SK-MEL-5 (cell line): ENCODE measurements around the gene FSD2. TPM values are rescaled to one million over a fixed set of nuclear protein-coding genes. Genes with fewer than 3 reads are reported as not detected.
"Not testable (repeated sequence)": the region's sequence is repeated elsewhere in the genome, so short reads cannot be mapped to it uniquely, and the experiment has no call there.

Experiments
- DNase-seq: peaks from one replicate; pipeline ENCODE4 v3.0.0-alpha.2; 2016; ENCODE audit warnings: low read depth, low spot score
- in situ Hi-C: cut with HindIII; loops from 2 replicates; pipeline ENCODE4 v1.10.0; 2016; ENCODE audit warnings: low sequenced_read_pairs, high pct_unique_total_duplicates, low pct_unique_long_range_greater_than_20kb
- total RNA-seq: library from RNA; depleted of rRNA; stranded (reverse); fragments of >200 nt; shearing (Covaris generic); gene quantifications from 2 replicates; pipeline ENCODE4 v1.2.3, GENCODE V29; 2014

Gene FSD2
- total RNA-seq, 1 experiment from 2014 or later, result not detected

DNA sequence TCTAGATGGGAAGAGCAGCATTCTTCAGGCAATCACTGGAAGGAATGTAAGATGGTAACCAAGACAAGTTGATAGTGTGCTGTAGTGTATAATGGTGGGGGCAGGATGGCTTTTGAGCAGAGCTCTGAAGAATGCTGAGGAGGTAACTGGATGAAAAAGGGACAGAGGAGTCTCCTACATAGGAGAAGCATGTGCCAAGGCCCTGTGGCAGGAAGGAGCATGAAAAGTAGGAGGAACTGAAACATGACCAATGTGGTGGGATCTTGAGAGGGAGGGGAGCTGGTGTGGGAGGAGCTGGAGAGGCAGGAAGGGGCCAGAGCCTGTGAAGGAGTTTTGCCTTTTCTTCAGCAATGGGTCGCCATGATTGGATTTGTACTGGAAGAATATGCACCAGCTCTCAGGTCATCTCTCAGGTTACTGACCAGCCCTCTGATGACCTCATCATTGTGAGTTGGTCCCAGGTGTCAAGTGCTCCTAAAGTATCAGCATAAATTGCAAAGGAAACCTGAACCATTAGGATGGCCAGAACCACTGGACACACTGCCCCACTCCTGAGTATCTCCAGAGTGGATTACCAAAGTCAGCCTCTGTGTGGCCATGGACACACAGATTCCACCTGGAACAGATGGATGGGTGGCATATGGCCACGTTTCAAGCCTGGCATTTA lies 38.6 kb downstream of the FSD2 start:
- in situ Hi-C loops, result no loop called here
- DNase-seq, result no peak

- in situ Hi-C loops, DNase-seq: not testable (repeated sequence)
Observed at GRCh38 chr15:82766201-82766600, 39.7 kb downstream of the FSD2 start.

GRCh38 chr15:82764740-82765139 lies 41.1 kb downstream of the FSD2 start:
- DNase-seq, result no peak
- in situ Hi-C loops, result no loop called here

DNA sequence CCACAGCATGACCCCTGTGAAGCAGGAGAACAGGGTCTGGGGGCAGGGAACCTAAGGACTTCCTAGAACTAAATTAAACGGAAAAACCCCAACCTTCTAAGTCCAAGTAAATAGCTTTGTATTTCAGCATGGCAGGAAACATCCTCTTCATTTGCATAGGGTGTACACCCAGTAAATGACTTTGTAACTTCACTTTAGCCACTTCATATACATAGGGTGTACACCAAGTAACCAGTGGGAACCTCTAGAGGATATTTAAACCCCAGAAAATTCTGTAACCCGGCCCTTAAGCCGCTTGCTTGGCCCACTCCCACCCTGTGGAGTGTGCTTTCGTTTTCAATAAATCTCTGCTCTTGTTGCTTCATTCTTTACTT lies 41.8 kb downstream of the FSD2 start:
- DNase-seq, result no peak
- in situ Hi-C loops, result no loop called here

- in situ Hi-C loops, result no loop called here
- DNase-seq, result no peak
Observed at GRCh38 chr15:82763361-82764116, 42.3 kb downstream of the FSD2 start.

- in situ Hi-C loops, result no loop called here
Observed at GRCh38 chr15:82751308-82751707, 54.6 kb downstream of the FSD2 start.

DNA sequence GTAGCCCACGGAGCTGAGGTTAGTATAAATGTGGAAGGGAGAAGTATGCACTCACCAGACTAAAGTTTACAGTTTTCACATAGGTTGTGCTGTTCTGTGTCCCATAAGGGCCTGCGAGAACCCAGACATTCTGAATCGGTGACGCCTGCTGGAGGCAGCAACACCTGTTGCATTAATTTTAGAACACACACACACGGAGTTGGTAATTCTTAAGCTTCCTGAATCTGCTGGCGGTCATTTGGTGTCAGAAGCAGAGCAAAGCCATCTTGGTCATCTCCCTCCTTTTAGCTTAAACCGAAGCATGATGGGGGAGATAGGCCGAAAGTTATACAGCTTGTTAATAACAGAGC lies 55.1 kb downstream of the FSD2 start:
- no peak for DNase-seq
- in situ Hi-C loops, result no loop called here

More at GRCh38 chr15:82751308-82751707, 54.6 kb downstream of the FSD2 start:
- no peak for DNase-seq

- in situ Hi-C loops, result no loop called here
- DNase-seq, result peak; percentile 97
Observed at GRCh38 chr15:82749951-82750830, 55.7 kb downstream of the FSD2 start.

DNA sequence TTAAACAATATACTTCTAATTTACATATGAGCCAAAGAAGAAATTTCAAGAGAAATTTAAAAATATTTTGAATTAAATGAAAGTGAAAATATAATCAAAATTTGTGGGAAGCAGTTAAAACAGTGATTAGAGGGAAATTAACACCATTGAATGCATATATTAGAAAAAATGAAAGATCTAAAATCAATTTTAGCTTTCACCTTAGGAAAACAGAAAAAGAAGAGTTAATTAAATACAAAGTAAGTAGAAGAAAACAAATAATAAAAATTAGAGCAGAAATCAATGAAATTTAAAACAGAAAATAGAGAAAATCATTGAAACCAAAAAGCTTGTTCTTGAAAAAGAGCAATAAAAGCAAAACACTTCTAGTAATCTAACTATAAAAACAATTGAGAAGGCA lies 57.6 kb downstream of the FSD2 start:
- in situ Hi-C loops, result no loop called here

GRCh38 chr15:82743810-82744209 lies 62.1 kb downstream of the FSD2 start:
- in situ Hi-C loops, result no loop called here
- DNase-seq, result no peak

More for the DNA sequence above, 57.6 kb downstream of the FSD2 start:
- no peak for DNase-seq

GRCh38 chr15:82742134-82742533 lies 63.7 kb downstream of the FSD2 start:
- no peak for DNase-seq
- in situ Hi-C loops, result no loop called here

DNA sequence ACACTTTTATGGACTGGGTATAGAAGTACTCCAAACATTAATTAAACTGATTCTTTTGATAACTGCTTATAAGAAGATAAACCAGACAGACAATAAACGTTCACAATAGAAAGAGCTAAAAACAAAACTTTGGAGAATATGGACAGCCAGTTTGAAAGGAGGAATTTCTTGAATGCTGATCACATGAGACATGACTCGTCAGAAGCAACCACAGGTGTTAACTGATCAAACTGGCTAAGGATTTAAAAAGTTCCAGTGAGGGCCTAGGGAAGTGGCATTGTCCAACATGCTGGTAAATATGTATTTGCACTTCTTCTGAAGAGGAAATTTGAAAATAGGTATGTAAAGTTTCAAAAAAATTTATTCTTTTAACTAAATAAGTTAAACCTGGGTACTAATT lies 66.8 kb downstream of the FSD2 start:
- in situ Hi-C loops, result no loop called here
- peak; percentile 7 for DNase-seq

- no peak for DNase-seq
- in situ Hi-C loops, result no loop called here
Observed at GRCh38 chr15:82737975-82738374, 67.9 kb downstream of the FSD2 start.

DNA sequence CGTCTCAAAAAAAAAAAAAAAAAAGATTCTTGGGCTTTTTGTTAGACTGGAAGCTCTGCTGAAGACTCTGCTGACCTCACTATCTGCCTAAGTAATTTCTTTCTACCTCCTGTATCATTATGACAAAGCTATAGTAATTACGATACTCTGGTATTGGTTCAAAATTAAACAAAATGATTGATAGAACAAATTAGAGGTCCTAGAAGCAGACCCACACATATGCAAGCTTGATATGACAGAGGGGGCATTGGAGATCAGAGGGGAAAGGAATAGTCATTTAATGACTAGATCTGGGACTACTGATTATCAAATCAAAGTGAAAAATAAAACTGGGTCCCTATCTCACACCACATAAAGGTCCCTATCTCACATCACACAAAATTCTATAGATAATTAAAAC lies 74.3 kb downstream of the FSD2 start:
- in situ Hi-C loops, result no loop called here

DNA sequence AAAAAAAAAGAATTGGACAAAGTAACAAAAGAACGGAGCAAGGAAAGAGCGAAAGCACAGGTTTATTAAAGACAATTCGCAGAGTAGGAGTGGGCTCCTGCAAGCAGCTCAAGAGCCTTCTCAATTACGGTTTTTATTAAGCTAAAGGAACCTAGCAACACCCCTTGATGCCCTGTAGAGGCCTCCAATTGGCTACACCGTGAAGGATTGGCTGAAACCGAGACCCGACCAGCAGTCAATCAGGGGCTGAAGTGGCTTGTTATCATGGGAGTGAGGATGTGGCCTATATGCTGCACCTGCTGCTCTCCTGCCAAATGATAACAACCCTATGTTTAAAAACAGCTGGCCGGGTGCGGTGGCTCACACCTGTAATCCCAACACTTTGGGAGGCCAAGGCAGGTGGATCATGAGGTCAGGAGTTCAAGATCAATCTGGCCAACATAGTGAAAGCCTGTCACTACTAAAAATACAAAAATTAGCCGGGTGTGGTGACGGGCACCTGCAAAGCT lies 75.8 kb downstream of the FSD2 start:
- in situ Hi-C loops, result no loop called here
- DNase-seq, result no peak

More for the DNA sequence above, 74.3 kb downstream of the FSD2 start:
- no peak for DNase-seq

DNA sequence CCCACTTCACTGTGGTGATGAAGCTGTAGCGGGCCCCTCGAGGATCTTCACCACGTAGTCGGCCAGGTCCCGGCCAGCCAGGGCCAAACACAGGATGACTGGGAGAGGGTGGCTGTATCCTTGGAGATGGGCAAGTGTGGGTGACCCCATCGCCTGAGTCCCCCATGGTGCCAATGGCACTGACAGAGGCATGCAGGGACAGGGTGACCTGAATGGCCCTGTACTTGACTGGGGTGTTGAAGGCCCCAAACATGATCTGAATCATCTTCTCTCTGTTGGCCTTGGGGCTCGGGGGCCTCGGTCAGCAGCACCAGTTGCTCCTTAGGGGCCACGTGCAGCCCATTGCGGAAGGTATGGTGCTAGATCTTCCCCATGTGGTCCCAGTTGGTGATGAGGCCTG lies 79.1 kb downstream of the FSD2 start:
- in situ Hi-C loops, result no loop called here
- DNase-seq, result no peak

- DNase-seq, result no peak
Observed at GRCh38 chr15:82715003-82715402, 90.9 kb downstream of the FSD2 start.

DNA sequence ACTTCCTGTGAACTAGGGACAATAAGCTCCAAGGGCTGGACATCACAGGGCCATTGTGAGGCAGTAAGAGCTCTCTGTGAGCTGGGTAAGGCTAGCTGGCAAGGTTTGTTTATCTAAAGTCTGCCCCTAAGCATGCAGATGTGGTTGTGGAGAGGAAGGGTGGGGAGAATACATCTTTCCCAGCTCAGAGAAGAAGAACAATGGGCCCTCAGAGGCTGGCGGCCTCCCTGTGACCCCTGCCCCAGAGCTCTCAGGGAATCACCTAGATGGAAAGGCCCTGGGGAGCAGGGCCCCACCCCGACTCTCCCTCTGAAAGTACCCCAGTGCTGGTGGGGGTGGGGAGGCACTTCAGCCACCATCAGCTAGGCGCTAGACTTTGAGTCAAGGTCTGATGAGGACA lies 91.9 kb downstream of the FSD2 start:
- no peak for DNase-seq

More at GRCh38 chr15:82715003-82715402, 90.9 kb downstream of the FSD2 start:
- in situ Hi-C loops, result no loop called here

More for the DNA sequence above, 91.9 kb downstream of the FSD2 start:
- in situ Hi-C loops, result no loop called here
